Activated CD4-positive, CD25-positive, alpha-beta regulatory T cell (primary cell): ENCODE results near the gene EPS8L3.
"Not testable (repeated sequence)": the region's sequence is repeated elsewhere in the genome, so short reads cannot be mapped to it uniquely, and the experiment has no call there.

Source experiments
- DNase-seq, 4 experiments: peaks; one replicate each; lab custom pipeline; 2025; lab: John Stamatoyannopoulos, UW

EPS8L3 gene, protein sequence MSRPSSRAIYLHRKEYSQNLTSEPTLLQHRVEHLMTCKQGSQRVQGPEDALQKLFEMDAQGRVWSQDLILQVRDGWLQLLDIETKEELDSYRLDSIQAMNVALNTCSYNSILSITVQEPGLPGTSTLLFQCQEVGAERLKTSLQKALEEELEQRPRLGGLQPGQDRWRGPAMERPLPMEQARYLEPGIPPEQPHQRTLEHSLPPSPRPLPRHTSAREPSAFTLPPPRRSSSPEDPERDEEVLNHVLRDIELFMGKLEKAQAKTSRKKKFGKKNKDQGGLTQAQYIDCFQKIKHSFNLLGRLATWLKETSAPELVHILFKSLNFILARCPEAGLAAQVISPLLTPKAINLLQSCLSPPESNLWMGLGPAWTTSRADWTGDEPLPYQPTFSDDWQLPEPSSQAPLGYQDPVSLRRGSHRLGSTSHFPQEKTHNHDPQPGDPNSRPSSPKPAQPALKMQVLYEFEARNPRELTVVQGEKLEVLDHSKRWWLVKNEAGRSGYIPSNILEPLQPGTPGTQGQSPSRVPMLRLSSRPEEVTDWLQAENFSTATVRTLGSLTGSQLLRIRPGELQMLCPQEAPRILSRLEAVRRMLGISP

GRCh38 chr1:109763646-109764415, at the start of gene EPS8L3:
TSS of gene EPS8L3 (minus strand) at chr1:109763923. CDS start at chr1:109761749, 2,174 bp downstream.
- DNase-seq, result no peak

- no peak for DNase-seq
Observed at GRCh38 chr1:109812691-109813393, 49.1 kb upstream of the EPS8L3 start.

DNA sequence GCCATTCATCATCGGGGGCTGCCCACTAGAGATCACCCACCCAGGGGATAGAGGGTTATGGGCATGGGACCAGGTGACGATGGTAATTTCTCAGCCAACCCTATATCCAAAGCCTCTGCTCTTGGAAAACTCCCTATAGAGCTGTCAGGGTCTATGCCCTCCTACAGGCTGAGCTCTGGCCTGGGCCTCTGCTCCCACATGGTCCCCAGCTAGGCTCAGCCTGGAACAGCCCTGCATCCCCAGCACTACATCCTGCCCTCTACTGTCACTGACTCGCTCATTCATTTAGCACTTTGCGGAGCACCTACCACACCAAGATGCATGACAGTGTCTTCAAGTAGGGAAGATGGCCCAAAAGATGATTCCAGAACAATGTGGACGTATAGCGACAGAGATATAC, 45.0 kb upstream of the EPS8L3 start:
- no peak for DNase-seq

- DNase-seq, result no peak
Observed at GRCh38 chr1:109807822-109808680, 44.3 kb upstream of the EPS8L3 start.

- no peak for DNase-seq
Observed at GRCh38 chr1:109807402-109807801, 43.7 kb upstream of the EPS8L3 start.

DNA sequence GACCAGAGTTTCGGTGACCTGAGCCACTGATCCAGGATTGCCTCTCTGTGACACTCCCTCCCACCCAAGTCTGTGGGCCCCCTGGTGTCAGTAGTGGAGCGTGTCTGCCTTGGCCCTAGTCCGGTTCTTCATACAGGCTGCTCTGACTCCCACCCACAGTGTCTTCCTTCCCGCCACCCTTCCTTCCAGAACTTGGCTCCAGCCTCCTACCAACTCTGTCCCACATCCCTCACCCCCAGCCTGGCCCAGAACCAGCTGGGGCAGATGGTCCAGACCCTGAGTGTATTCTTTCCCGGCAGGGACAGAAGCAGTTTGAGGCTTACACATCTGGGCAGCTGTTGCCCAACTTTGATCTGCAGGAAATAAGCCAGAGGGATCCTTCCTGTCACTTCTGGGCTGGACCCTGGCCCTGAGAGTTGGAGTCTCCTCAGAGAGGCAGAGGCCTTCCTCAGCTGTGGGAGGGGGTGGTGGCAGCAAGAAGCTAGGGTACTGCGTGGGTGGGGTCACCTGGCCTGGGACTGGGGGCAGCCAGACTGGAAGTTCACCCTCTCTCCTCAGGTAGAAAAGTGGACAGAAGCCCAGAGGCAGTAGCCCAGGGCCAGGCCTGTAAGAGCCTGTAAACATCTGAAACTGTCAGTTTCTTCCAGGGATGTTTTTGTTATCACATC, 43.1 kb upstream of the EPS8L3 start:
- no peak for DNase-seq

GRCh38 chr1:109805486-109806165, 41.9 kb upstream of the EPS8L3 start:
- no peak for DNase-seq

- DNase-seq, result no peak
Observed at GRCh38 chr1:109804660-109805059, 40.9 kb upstream of the EPS8L3 start.

DNA sequence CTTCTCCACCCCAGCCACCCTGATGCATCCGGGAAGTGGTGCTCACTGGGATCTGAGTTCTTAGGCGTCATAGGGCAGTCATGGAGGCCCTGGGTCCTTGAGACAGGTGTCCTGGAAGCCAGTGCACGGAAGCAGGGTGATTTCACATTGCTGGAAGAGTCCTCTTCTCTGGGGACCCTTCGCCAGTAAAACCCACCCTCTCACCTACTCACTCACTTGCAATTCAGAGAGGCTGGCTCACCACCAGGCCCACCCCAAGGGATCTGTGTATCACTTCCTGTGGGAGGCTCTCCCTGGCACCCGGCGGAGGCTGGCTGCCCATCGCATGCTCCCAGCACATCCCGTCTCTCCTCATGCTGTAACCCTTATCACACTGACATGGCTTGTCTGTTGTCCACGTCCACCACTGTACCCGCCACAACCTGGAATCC, 40.2 kb upstream of the EPS8L3 start:
- DNase-seq, result no peak

DNA sequence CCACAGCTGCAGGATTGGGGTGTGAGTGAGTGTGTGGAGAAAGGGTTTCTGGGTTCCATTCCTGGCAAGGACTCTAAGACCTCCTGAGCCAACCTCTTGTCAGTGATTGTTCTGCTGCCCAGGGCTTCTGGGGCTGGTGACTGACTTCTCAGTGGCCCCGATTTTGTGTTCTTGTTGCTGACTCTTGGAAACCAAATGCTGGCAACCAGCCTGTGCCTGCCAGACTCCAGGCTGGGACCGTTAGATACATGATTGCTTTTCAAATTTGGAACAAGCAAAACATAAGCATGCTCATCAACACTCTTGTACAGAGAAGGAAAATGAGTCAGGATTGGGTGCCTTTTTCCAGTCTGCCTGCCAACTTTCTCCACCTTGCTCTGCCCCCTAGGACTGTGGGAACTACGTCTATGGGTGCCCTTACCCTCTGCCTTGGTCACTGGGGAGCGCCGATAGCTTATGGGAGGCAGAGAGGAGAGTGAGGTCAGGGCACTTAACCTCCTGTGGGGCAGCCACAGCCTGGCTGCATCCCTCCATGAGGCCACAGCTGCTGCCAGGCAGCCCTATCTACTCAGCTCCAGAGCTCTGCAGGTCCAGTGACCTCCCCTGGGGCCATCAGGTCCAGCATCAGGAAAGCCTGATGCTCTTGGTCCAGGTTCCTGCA, 39.3 kb upstream of the EPS8L3 start:
- DNase-seq, result no peak

DNA sequence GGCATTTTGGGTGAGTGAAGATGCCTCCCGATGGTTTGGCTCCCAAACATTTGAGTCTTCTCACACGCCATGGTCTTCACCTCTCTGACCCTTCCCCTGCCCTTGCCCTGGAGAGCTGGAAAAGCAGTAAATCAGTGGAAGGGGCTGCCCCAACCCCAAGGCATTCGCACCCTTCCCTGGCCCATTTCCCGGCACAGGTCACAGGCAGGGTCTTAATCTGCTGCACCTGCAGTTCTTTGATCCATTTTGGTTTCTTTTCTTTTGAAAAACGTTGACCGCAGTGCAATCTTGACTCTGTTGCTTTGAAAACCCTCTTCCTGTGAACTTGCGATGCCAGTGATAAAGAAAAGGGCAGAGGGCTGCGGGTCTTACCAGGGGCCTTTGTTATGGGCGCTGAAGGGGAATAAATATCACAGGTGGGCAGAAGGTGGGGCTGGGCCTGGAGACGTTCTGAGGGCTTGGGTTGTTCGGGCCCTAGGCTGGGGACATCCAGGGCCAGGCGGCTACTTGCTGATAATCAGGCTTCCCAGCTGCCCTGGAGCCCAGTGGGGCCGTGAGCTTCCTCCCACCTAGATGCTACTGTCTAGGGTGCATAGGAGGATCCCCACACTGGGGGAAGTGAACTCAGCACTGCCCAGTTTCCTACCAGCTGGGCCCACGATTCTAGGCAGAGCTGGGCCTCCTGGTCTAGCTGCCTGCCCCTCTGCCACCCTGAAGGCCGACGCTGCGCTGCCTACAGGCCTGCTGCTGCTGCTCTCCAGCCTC, 38.6 kb upstream of the EPS8L3 start:
- DNase-seq, result peak in 3 of 4 experiments; percentile 16 to 19 (median 17)

GRCh38 chr1:109801791-109802135, 38.0 kb upstream of the EPS8L3 start:
- no peak for DNase-seq

- no peak for DNase-seq
Observed at GRCh38 chr1:109800291-109800690, 36.6 kb upstream of the EPS8L3 start.

GRCh38 chr1:109799445-109799844, 35.7 kb upstream of the EPS8L3 start:
- DNase-seq, result no peak

DNA sequence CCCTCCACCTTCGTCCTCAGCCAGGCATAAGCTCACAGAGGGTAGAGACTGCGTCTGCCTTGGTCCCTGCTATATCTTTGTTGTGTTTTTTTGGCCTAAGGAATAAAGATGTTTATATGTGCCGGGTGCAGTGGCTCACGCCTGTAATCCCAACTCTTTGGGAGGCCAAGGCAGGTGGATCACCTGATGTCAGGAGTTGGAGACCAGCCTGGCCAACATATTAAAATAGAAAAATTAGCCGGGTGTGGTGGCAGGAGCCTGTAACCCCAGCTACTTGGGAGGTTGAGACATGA, 33.5 kb upstream of the EPS8L3 start:
- not testable (repeated sequence) for DNase-seq

- DNase-seq, result no peak
Observed at GRCh38 chr1:109796484-109797302, 33.0 kb upstream of the EPS8L3 start.

DNA sequence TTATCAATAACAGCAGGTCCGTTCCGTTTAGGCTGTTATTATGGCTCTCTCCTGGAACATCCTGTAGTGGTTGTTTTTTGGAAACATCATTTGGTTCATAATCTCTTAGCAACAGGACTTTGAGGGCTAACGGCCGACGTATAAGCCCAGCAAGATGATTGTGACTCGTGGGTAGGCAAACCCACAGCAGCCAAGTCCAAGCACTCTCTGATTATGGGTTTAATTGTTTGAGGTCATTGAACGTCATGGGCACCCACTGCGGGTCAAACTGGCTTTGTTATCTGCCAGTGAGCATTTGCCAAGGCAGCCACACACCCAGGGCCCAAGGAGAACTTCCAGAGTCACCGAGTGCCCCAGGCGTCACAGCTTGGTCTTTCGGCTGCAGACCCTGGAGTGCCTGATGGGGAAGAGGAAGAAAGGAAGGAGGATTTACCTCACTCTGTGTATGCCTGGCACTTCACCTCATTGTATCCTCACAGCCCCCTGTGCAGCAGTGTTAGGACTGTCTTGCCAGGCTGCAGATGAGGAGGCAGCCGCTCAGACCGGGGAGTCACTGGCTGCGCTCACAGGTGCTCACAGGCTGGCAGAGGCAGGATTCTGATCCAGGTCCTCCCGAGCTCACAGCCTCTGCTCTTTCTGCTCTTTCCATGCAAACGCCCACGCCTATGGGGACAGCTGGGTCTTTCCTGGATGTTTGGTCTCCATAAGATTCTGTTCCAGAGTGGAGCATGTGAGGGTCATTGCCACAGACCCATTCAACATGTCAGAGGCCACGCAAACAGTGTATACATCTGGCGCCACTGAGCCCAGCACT, 30.8 kb upstream of the EPS8L3 start:
- DNase-seq, result no peak
